HG02763 (cell line): ENCODE data around the gene PRRT2.
"Not testable (repeated sequence)": the region's sequence is repeated elsewhere in the genome, so short reads cannot be mapped to it uniquely, and the experiment has no call there.

Source experiments
- ATAC-seq: cut with Tn5 transposase; IDR thresholded peaks from one replicate; pipeline ENCODE4 v1.9.1; 2021; ENCODE audit warnings: mild to moderate bottlenecking, moderate library complexity; ENCODE audit not compliant: unreplicated experiment

The PRRT2 gene

DNA sequence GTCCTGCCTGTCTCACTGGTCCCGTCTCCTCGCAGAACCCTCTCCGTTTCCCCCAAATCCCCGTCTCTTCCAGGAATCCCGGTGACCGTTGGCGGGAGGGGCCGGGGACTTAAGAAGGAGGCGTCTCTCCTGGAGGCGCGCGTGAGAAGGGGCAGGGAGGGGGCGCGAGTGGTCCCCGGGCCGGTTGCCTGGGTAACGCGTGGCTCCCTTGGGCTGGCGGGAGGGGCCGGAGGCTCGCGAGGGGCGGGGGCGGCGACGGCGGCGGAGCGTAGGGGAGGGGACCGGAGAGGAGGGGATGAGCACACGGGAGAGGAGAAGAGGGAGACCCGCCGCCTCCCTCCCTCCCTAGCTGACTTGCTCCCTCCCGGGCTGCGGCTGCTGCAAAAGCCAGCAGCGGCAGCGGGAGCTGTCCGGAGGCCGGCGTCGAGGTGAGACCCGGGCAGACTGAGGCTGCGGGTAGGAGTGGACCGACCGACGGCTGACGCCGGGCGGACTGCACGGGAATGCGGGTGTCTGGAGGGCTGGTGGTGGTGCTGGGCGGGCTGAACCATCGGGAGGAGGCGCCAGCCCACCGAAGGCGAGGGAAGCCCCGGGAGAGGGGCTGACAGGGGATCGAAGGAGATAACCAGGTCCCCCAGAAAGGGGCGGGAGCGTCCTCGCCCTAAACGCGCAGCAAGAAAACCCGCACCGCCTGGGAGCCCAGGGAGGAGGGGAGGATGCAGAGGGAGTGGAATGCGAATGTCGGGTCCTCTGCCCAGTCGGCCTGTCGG lies at the start of gene PRRT2:
Gene PRRT2 (plus strand): TSS at position 298 of the 770 bp plus-strand sequence. CDS start 862 bp downstream, outside the sequence.
- no peak for ATAC-seq

DNA sequence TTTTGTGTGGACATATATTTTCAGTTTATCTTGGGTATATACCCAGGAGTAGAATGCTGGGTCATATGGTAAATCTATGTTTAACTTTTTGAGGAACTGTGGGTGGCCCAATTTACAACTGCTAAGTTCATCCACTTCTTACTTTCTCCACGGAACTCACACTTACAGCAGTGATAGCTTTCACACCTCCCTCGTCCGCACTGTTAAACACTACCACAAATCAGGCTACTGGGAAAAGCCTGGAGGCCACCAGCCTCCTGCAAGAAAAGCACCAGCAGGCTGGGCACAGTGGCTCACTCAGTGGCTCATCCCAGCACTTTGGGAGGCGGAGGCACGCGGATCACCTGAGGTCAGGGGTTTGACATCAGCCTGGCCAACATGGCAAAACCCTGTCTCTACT lies 48.7 kb upstream of the PRRT2 start:
- no peak for ATAC-seq

DNA sequence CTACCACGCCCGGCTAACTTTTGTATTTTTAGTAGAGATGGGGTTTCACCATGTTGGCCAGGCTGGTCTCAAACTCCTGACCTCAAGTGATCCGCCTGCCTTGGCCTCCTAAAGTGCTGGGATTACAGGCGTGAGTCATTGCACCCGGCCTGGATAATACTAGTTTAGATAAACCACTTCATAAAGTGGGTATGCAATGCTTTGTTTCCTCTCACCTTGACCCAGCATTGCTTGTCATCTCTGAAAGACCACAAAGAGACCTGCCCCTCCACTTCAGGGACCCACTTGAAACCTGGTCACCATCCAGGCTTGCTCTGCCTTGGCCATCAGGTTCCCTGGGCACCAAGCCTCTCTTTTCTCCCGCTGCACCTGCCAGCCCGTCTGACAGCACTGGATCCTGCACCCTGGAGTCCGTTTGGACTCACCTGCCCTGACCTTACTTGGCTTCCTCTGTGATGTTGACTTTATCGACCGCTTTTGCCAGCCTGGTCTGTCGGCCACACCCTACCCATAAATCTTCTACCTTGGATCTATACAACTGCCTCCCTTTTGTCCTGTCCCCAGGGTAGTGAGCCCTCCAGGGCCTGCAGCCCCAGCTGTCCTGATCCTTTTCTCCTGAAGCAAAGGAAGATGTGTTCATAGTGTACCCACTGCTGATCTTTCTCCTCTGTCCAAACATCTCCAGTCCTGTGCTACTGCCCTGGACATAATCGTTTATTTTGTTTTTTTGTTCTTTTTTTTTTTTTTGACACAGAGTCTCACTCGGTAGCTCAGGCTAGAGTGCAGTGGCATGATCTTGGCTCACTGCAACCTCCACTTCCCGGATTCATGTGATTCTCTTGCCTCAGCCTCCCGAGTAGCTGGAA lies 46.6 kb upstream of the PRRT2 start:
- ATAC-seq: no peak

DNA sequence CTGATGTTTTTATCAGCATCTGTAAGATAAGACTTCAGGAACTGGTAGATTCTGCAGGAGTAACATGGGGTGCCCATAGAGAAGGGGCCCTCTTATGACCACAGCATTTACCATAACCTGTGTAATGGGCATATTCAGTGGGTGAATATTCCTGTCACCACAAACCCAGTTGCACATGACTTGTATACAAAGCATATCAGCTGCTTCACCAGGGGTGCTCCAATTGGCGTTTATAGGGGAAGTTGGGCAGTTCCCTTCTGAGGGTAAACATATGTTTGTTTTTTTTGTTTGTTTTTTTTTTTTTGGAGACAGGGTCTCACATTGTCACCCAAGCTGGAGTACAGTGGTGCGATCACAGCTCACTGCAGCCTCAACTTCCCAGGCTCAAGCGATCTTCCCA lies 45.4 kb upstream of the PRRT2 start:
- ATAC-seq: no peak

DNA sequence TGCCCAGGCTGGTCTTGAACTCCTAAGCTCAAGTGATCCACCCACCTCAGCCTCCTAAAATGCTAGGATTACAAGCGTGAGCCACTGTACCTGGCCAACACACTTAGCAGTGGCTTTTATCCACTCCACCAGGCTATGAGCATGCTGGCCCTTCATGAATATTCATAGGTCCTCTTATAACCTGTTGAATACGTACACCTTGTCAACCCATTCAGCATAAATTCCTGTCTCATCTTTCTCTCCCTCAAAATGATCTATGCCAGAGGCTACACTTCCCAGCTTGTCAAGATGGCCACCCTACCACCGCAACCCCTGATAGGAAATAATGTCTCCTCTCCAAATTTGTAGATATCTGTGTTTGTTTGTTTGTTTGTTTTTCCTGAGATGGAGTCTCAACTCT lies 44.9 kb upstream of the PRRT2 start:
- no peak for ATAC-seq

DNA sequence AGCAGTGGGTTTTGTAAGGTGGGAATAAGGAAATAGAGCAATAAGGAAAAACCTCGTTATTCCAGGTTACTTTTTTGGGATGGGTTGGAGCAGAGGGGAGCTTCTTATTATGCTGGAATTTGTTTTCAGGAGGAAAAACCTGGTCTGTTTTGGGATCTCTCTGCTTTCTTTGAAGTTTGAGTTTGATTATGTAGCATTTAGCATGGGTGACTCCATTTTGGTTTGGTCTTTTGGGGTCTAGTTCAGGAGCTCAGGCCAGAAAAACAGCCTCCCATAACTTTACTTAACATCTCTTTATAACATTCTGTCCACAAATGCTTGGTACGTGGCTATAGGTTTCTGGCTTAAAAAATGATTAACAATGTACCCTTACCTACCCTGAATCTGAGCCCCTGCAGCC lies 42.5 kb upstream of the PRRT2 start:
- ATAC-seq: no peak

DNA sequence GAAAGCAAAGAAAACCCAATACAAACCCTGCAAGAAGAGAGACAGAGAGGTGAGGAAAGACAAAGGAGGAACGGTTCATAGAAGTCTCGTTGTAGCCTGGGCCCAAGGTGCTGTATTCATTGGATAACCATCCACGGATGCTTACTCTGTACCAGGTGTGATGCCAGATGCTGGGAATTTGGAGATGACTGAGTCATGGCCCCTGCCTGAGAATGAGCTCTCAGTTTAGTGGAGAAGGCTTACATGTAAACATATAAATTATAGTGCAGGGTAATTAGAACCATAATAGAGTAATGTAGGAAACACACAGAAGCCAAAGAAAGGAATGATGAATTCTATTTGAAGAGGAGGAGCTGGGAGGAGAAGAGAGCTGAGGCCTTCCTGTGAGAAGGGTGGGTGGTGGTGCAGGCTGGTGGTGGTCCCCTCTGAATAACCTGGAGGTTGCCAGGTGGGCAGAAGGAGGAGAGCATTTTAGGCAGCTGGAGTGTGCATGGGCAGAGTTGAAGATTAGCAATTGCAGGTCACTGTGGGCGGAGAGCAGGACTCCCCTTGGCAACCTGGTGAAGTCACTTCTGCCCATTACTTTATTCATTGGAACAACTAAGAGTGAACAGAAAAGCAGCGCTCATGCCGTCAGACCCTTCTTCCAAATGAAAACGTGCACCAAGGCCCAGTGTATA lies 41.6 kb upstream of the PRRT2 start:
- ATAC-seq: no peak

DNA sequence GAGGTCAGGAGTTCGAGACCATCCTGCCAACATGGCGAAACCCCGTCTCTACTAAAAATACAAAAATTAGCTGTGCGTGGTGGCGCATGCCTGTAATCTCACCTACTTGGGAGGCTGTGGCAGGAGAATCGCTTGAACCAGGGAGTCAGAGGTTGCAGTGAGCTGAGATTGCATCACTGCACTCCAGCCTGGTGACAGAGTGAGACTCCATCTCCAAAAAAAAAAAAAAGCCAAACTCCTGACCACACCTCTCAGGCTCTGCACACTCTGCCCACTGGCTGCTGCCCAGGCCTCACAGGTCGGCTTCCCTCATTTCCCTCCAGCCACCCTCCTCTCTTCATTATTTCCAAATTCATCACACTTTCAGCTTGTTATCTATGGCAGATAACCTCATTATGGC lies 39.7 kb upstream of the PRRT2 start:
- not testable (repeated sequence) for ATAC-seq

DNA sequence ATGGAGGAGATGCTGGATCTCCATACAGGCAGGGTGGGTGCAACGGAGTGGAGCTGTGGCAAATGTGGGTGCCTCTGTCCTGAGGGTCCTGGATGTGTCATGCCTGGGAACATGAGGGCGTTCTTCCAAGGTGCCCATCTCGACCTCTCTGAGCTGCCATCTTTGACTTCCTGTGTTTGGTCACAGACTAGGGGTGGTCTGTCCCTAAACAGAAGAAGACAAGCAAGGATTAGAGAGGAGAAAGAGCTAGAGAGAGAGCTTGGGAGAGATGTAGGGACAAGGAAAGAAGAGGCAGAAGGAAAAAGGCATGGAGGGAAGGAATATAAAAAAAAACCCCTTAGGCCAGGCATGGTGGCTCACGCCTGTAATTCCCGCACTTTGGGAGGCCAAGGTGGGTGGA lies 37.3 kb upstream of the PRRT2 start:
- no peak for ATAC-seq

DNA sequence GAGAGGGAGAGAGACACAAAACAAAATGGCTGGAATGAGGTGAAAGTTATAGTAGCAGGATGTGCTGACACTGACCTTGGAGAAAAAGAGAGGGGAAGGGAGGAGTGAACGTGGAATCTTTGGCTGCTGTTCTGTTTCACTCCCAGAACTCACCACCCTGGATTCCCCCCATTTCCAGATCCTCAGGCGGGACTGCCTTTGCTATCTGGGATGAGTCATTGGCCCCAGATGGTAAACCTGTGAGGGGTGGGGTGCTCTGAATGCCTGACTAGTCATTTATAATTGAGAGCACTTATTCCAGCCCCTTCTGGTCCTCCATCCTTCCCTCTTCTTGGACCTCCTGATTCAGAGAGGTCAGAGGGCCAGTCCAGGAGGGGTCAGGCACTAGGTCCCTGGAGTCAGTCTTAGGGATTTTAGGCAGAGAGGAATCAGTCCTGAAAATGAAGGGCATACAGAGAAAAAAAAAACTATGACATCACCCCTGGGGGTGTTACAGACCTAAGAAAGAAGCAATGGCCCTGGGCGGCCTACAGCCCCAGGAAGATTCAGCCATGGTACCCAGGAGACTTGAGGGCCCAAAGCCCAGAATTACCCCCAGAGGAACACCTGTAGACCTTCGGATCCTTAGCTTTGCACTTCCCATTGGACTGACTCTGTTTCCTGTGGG lies 36.1 kb upstream of the PRRT2 start:
- no peak for ATAC-seq

DNA sequence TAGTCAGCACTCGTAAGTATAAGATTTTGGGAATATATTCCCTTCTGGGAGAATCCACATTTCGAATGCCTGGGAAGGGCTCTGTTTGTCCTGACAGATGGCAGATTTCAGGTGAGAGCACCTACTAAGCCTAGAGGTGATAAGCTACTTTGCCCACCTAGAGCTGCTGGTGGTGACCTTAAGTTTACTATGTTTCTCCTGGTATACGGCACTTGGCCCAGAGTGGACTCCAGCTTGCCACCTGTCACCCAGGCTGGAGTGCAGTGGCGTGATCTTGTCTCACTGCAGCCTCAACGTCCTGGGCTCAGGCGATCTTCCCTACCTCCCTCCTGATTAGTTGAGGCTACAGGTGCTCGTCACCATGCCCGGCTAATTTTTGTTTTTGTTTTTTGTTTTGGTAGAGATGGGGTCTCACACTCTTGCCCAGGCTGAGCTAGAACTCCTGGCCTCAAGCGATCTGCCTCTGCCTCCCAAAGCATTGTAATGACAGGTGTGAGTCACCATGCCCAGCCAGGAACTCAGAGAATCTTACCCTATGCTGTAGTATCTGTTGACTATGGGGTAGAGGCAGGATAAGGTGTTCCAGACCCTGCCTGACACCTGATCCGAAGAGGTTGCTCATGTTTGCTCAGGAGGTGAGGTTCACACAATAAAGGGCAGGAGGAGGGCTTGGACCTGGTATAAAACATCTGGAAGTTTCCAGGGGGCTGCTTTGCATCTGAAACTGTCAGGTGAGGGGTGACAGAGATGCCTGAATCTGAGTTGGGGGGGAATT lies 34.2 kb upstream of the PRRT2 start, which contains the start of gene ZG16:
Gene ZG16 (plus strand): TSS at position 681 of the 775 bp plus-strand sequence. CDS start 1,011 bp downstream, outside the sequence.
- no peak for ATAC-seq

DNA sequence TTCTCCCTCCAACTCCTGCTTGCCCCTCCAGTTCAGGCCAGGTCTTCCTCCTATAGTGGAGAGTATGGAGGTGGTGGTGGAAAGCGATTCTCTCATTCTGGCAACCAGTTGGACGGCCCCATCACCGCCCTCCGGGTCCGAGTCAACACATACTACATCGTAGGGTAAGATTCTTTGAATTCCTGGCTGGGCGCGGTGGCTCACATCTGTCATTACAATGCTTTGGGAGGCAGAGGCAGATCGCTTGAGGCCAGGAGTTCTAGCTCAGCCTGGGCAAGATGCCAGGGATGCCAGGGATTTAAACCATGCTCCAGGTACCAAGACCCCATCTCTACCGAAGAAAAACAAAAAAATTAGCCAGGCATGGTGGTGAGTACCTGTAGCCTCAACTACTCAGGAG lies 32.5 kb upstream of the PRRT2 start:
- ATAC-seq: no peak

DNA sequence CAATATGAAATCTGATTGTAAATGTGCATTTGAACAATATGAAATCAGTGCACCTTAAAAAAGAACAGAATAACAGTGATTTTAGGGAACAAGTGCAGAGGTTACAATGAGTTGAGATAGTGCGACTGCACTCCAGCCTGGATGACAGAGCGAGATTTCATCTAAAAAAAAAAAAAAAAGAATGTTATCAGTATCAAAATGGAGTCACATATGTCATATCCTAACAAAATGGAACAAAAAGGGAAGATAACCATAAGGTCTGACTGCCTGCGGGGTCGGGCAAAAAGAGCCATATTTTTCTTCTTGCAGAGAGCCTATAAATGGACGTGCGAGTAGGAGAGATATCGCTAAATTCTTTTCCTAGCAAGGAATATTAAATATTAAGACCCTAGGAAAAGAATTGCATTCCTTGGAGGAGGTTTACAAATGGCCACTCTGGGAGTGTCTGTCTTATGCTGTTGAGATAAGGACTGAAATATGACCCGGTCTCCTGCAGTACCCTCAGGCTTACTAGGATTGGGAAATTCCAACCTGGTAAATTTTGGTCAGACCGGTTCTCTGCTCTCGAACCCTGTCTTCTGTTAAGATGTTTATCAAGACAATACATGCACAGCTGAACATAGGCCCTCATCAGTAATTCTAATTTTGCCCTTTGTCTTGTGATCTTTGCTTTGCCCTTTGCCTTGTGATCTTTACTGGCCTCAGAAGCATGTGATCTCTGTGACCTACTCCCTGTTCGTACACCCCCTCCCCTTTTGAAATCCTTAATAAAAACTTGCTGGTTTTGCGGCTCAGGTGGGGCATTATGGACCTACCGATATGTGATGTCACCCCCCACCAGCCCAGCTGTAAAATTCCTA lies 28.7 kb upstream of the PRRT2 start:
- ATAC-seq: not testable (repeated sequence)

DNA sequence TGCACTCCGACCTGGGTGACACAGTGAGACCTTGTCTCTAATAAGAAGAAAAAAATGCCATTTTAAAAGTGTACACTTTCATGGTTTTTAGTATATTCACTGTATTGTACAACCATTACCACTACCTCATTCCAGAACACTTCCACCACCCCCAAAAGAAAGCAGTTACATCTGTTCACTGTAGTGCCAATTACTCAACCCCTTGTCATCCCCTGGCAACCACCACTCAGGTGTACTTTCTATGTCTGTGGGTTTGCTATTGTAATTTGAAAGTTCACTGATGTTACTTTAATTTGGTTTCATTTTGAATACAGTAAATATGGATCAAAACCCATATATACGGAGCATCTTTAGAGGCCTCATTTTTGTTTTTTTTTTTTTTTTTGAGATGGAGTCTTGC lies 27.8 kb upstream of the PRRT2 start:
- no peak for ATAC-seq

DNA sequence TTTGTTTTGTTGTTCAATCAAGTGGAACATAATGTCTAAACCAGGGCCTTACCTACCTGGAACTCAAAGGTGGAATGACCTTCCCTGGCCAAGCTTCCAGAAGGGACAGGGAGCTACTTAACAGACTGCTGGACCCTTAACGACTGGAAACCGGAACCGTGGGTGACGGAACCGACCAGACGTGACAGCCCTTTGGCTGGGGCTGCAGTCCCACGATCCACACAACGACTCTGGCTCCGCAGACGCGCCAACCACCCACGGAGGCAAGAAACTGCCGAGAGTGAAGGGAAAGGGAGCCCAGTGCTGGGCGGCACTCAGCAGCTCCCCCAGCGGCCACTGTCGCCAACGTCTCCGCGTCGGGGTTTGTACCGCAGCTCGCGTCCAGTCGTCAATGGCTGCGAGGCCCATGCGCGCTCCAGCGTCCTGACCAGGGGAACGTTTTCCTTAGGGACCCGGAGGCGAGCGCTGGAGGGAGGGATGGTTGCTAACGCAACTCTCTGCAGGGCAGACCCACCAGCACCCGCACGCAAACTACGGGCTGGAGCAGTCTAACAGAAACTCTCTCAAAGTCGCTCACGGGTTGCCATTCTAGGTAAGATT lies 27.0 kb upstream of the PRRT2 start:
- no peak for ATAC-seq

DNA sequence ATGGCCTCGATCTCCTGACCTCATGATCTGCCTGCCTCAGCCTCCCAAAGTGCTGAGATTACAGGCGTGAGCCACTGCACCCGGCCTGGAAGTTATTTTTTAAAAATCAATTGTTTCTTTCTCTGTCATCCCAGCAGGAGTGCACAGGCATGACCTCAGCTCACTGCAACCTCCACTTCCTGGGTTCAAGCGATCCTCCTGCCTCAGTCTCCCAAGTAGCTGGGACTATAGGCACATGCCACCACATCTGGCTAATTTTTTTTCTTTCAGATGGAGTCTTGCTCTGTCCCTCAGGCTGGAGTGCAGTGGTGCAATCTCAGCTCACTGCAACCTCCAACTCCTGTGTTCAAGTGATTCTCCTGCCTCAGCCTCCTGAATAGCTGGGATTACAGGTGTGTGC lies 24.8 kb upstream of the PRRT2 start:
- not testable (repeated sequence) for ATAC-seq

DNA sequence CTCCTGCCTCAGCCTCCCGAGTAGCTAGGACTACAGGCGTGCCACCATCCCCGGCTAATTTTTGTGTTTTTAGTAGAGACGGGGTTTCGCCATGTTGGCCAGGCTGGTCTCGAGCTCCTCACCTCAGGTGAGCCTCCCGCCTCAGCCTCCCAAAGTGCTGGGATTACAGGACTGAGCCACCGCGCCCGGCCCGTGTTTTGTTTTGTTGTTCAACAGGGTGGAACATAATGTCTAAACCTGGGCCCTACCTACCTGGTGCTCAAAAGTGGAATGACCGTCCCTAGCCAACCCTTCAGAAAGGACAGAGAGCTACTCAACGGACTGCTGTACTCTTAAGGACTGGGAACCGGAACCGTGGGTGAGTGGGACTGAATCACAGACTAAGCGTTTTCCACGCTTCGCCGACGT lies 22.2 kb upstream of the PRRT2 start:
- no peak for ATAC-seq

DNA sequence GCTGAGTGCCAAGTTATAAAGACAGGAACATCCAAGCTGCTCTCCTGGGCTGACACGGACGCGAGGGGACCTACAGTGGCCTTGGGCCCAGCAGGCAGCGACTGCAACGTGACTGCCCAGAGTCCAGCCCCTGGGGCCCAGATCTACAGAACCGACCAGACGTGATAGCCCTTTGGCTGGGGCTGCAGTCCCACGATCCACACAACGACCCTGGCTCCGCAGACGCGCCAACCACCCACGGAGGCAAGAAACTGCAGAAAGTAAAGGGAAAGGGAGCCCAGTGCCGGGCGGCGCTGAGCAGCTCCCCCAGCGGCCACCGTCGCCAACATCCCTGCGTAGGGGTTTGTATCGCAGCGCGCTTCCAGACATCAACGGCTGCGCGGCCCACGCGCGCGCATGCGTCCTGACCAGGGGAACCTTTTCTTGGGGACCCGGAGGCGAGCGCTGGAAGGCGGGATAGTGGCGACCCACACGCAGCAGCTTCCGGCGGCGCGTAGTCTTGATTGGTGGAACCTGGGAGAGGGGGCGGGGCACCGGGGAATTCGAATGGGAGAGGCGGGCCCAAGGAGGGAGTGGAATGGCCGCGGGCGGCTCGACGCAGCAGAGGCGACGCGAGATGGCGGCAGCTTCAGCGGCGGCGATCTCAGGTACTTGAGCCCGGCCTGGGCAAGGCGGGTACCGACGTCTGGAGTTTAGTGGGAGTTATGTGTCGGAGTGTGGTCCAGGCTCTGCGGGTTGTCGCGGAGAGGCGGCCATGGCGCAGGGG lies 21.6 kb upstream of the PRRT2 start, which contains the start of gene KIF22:
Gene KIF22 (plus strand): TSS at position 569 of the 766 bp plus-strand sequence. CDS start 9 bp downstream, at position 578.
- ATAC-seq: peak; percentile 92
